H9 (cell line): Measurements from ENCODE around the gene ANKMY1. TPM values are rescaled to one million over a fixed set of nuclear protein-coding genes. Genes with fewer than 3 reads are reported as not detected.

Experiments
- DNase-seq: peaks from one replicate; pipeline ENCODE4 v3.0.0-alpha.2; 2017
- H2AFZ ChIP-seq: one replicate; pipeline ENCODE4 v1.6.1; 2013; ENCODE audit warnings: mild to moderate bottlenecking, low read length, control low read depth, moderate library complexity
- H2AK5ac ChIP-seq: 2 replicates; pipeline ENCODE4 v1.6.1; 2013; ENCODE audit warnings: low read length, control low read depth, mixed read lengths; ENCODE audit not compliant: insufficient read length
- H2BK120ac ChIP-seq: one replicate; pipeline ENCODE4 v1.6.1; 2013; ENCODE audit warnings: low read depth, mild to moderate bottlenecking, low read length, control low read depth, inconsistent platforms; ENCODE audit not compliant: poor library complexity, severe bottlenecking
- H2BK12ac ChIP-seq: 2 replicates; pipeline ENCODE4 v1.6.1; 2013; ENCODE audit warnings: low read length, control low read depth, mixed read lengths, low read depth; ENCODE audit not compliant: insufficient read length
- H2BK15ac ChIP-seq: 2 replicates; pipeline ENCODE4 v1.6.1; 2013; ENCODE audit warnings: low read depth, low read length, control low read depth
- H2BK20ac ChIP-seq: one replicate; pipeline ENCODE4 v1.6.1; 2013; ENCODE audit warnings: low read depth, mild to moderate bottlenecking, low read length, control low read depth, inconsistent platforms; ENCODE audit not compliant: poor library complexity, severe bottlenecking
- H2BK5ac ChIP-seq: 2 replicates; pipeline ENCODE4 v1.6.1; 2013; ENCODE audit warnings: low read length, control low read depth, mixed read lengths; ENCODE audit not compliant: insufficient read length
- H3K14ac ChIP-seq: 2 replicates; pipeline ENCODE4 v1.6.1; 2013; ENCODE audit warnings: low read length, control low read depth; ENCODE audit not compliant: insufficient read depth
- H3K18ac ChIP-seq: 2 replicates; pipeline ENCODE4 v1.6.1; 2013; ENCODE audit warnings: low read depth, mild to moderate bottlenecking, mixed read lengths, low read length, control low read depth; ENCODE audit not compliant: insufficient read length
- H3K23ac ChIP-seq: 2 replicates; pipeline ENCODE4 v1.6.1; 2013; ENCODE audit warnings: low read length, control low read depth, mixed read lengths, low read depth; ENCODE audit not compliant: insufficient read length
- H3K23me2 ChIP-seq: 2 replicates; pipeline ENCODE4 v1.6.1; 2013; ENCODE audit warnings: low read depth, mild to moderate bottlenecking, mixed read lengths, low read length, control low read depth; ENCODE audit not compliant: insufficient read length, poor library complexity, severe bottlenecking
- H3K27ac ChIP-seq: 2 replicates; pipeline ENCODE4 v1.5.1; 2013; ENCODE audit warnings: low read length, control low read depth, mixed read lengths, low read depth; ENCODE audit not compliant: insufficient read length
- H3K27me3 ChIP-seq: 2 replicates; pipeline ENCODE4 v1.6.1; 2013; ENCODE audit warnings: low read length, control low read depth, inconsistent platforms; ENCODE audit not compliant: insufficient read depth
- H3K4ac ChIP-seq: 2 replicates; pipeline ENCODE4 v1.6.1; 2013; ENCODE audit warnings: low read depth, mild to moderate bottlenecking, control low read depth, inconsistent platforms, low read length, moderate library complexity
- H3K4me1 ChIP-seq: 2 replicates; pipeline ENCODE4 v1.6.1; 2013; ENCODE audit warnings: low read length, control low read depth, inconsistent platforms; ENCODE audit not compliant: insufficient read depth
- H3K4me2 ChIP-seq: 2 replicates; pipeline ENCODE4 v1.6.1; 2013; ENCODE audit warnings: low read length, control low read depth, mixed read lengths; ENCODE audit not compliant: insufficient read length, insufficient read depth
- H3K56ac ChIP-seq: 2 replicates; pipeline ENCODE4 v1.6.1; 2013; ENCODE audit warnings: low read depth, mild to moderate bottlenecking, mixed read lengths, low read length, control low read depth; ENCODE audit not compliant: insufficient read length
- H3K79me1 ChIP-seq: 2 replicates; pipeline ENCODE4 v1.6.1; 2013; ENCODE audit warnings: low read depth, mild to moderate bottlenecking, moderate library complexity, low read length, control low read depth, inconsistent platforms; ENCODE audit not compliant: insufficient read depth, poor library complexity, severe bottlenecking
- H3K79me2 ChIP-seq: 2 replicates; pipeline ENCODE4 v1.6.1; 2013; ENCODE audit warnings: low read length, control low read depth, inconsistent platforms; ENCODE audit not compliant: insufficient read depth
- H3K9ac ChIP-seq: 2 replicates; pipeline ENCODE4 v1.6.1; 2013; ENCODE audit warnings: low read length, control low read depth, mixed read lengths; ENCODE audit not compliant: insufficient read length; ENCODE audit errors: extremely low read depth
- H3K9me3 ChIP-seq: one replicate; pipeline ENCODE4 v1.6.1; 2013; ENCODE audit warnings: low read depth, low read length, inconsistent platforms; ENCODE audit not compliant: control insufficient read depth
- H3T11ph ChIP-seq: one replicate; pipeline ENCODE4 v1.6.1; 2013; ENCODE audit warnings: mild to moderate bottlenecking, low read length, control low read depth, inconsistent platforms
- H4K20me1 ChIP-seq: one replicate; pipeline ENCODE4 v1.6.1; 2013; ENCODE audit not compliant: control insufficient read depth, insufficient read length, insufficient read depth
- H4K5ac ChIP-seq: 2 replicates; pipeline ENCODE4 v1.6.1; 2013; ENCODE audit warnings: low read depth, mild to moderate bottlenecking, mixed read lengths, low read length, control low read depth; ENCODE audit not compliant: insufficient read length
- H4K8ac ChIP-seq: replicated peaks from 2 replicates; pipeline ENCODE4 v1.6.1; 2013; ENCODE audit warnings: low read length, control low read depth, mixed read lengths, low read depth; ENCODE audit not compliant: insufficient read length
- H4K91ac ChIP-seq: 2 replicates; pipeline ENCODE4 v1.6.1; 2013; ENCODE audit warnings: low read depth, mild to moderate bottlenecking, moderate library complexity, mixed read lengths, low read length, control low read depth; ENCODE audit not compliant: insufficient read length
- H3K27ac Mint-ChIP-seq, 3 experiments: 2 replicates in 2 of 3; 3 replicates in 1 of 3; pipeline ENCODE4 v1.8.0; 2020 to 2021; ENCODE audit warnings: mixed read lengths in 3 of 3, mild to moderate bottlenecking in 1 of 3, moderate library complexity in 1 of 3
- H3K27me3 Mint-ChIP-seq: 2 replicates; pipeline ENCODE4 v1.8.0; 2021; ENCODE audit warnings: low read depth, mild to moderate bottlenecking, moderate library complexity, mixed read lengths
- H3K36me3 Mint-ChIP-seq, 3 experiments: 2 replicates in 2 of 3; 3 replicates in 1 of 3; pipeline ENCODE4 v1.8.0; 2020 to 2021; ENCODE audit warnings: low read depth in 3 of 3, mixed read lengths in 3 of 3; ENCODE audit not compliant: insufficient read depth in 1 of 3
- H3K4me1 Mint-ChIP-seq, 2 experiments: 2 replicates each; pipeline ENCODE4 v1.8.0; 2020; ENCODE audit warnings: mixed read lengths in 2 of 2
- H3K4me3 Mint-ChIP-seq, 2 experiments: 2 replicates in 1 of 2; 3 replicates in 1 of 2; pipeline ENCODE4 v1.8.0; 2020 to 2021; ENCODE audit warnings: mild to moderate bottlenecking in 2 of 2, mixed read lengths in 2 of 2, moderate library complexity in 1 of 2
- H3K9me3 Mint-ChIP-seq, 2 experiments: 2 replicates in 1 of 2; 3 replicates in 1 of 2; pipeline ENCODE4 v1.8.0; 2020; ENCODE audit warnings: mild to moderate bottlenecking in 2 of 2, mixed read lengths in 2 of 2, moderate library complexity in 1 of 2
- WGBS: extraction: QIAGEN DNeasy Blood & Tissue Kit; methylation state at CpG from one replicate; pipeline ENCODE4 v1.1.7; 2013; ENCODE audit warnings: missing lambda C conversion rate, low lambda C conversion rate, mixed read lengths; ENCODE audit not compliant: insufficient read length; ENCODE audit errors: extremely low coverage; 5-methylcytosine and 5-hydroxymethylcytosine counted together
- total RNA-seq: library from RNA; stranded (reverse); gene quantifications from 2 replicates; pipeline ENCODE4 v1.2.1, GENCODE V29; 2021
- TF ChIP-seq, protein P1 (sequence below): fragments of 200-600 bp; sonication (generic); conservative IDR thresholded peaks from 3 replicates; pipeline ENCODE4 v1.8.0; 2021; ENCODE audit warnings: antibody characterized with exemption, mild to moderate bottlenecking

Gene ANKMY1
- total RNA-seq, 1 experiment from 2014 or later, result 13.7 TPM

DNA sequence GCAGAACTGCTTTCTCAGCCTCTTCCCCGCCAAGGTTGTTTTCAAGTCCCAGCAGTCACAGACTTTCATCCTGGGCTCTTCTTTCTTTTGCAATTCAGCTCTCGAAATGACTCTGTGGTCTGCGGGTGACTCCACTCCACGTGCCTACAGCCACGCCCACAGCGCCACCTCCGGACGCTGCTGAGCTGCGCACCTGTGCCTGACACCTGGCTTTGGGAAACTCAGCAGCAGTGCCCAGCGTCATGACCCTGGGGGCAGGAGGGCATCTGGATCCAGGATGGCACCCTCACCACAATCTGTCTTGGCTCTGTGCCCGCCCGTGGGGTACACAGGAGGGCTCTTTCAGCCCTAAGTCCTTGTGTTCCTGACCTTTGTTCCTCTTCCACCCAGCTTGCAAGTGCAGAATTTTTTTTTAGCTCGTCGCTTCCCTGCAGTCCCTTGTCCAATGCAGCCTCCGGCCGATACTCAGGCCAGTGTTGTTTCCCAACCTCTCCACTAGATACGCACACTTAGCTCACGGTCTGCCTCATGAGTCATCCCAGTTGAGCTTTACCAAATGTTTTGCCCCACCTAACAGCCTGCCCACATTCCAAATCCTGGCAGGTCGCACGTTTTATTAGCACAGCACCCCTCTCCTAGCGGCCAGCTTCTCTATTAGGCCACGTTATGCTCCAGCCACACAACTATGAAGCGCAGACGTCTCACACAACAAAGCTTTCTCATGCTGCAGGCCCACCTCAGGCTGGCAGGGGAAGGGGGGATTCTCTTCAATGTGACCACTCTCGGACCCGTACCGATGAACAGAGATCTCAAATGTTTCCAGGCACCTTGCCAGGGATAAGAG lies 22.2 kb upstream of the ANKMY1 start:
- WGBS, result no CpG with 5 or more reads among the region's 27 CpGs

More for the DNA sequence above, 22.2 kb upstream of the ANKMY1 start:
- peaks cover 15 to 24% of the 10 kb centered on the region in 2 experiments for H3K4me1 Mint-ChIP-seq
- H3K27ac Mint-ChIP-seq, result peak overlapping the region in 1 of 3 experiments; percentile 28; a peak in 2 of 7 replicates
- no peak overlapping the region for H4K91ac ChIP-seq
- no peak overlapping the region for H3K9ac ChIP-seq
- H2AFZ ChIP-seq, result no peak overlapping the region
- no peak overlapping the region for H2BK12ac ChIP-seq
- H4K20me1 ChIP-seq, result no peaks in the 10 kb centered on the region
- no peak overlapping the region for H3K56ac ChIP-seq
- no peaks in the 10 kb centered on the region for H3K23me2 ChIP-seq
- H2BK120ac ChIP-seq, result no peak overlapping the region
- H3K79me1 ChIP-seq, result no peaks in the 10 kb centered on the region
- H4K8ac ChIP-seq, result no peak overlapping the region
- H3K23ac ChIP-seq, result no peak overlapping the region
- no peak overlapping the region for H3K14ac ChIP-seq
- no peaks in the 10 kb centered on the region for H3K9me3 Mint-ChIP-seq
- no peaks in the 10 kb centered on the region for H3K27me3 Mint-ChIP-seq
- no peak overlapping the region for H3T11ph ChIP-seq
- H2BK20ac ChIP-seq, result no peak overlapping the region
- peaks cover 0 to 2% (median 0%) of the 10 kb centered on the region in 3 experiments; a peak in 4 of 7 replicates for H3K36me3 Mint-ChIP-seq
- H3K4me2 ChIP-seq, result no peak overlapping the region
- no peaks in the 10 kb centered on the region for H3K27me3 ChIP-seq
- no peak overlapping the region for H2BK15ac ChIP-seq
- H3K27ac ChIP-seq, result no peak overlapping the region
- peaks cover 2% of the 10 kb centered on the region; the same call in 1 of the 2 replicates for H3K79me2 ChIP-seq
- H3K4ac ChIP-seq, result no peak overlapping the region
- H4K5ac ChIP-seq, result no peak overlapping the region
- no peak overlapping the region for H2AK5ac ChIP-seq
- H3K9me3 ChIP-seq, result no peaks in the 10 kb centered on the region
- peak; percentile 77 for DNase-seq
- H3K4me3 Mint-ChIP-seq, result no peak overlapping the region
- peaks cover 3% of the 10 kb centered on the region for H3K4me1 ChIP-seq
- TF ChIP-seq, protein P1, sequence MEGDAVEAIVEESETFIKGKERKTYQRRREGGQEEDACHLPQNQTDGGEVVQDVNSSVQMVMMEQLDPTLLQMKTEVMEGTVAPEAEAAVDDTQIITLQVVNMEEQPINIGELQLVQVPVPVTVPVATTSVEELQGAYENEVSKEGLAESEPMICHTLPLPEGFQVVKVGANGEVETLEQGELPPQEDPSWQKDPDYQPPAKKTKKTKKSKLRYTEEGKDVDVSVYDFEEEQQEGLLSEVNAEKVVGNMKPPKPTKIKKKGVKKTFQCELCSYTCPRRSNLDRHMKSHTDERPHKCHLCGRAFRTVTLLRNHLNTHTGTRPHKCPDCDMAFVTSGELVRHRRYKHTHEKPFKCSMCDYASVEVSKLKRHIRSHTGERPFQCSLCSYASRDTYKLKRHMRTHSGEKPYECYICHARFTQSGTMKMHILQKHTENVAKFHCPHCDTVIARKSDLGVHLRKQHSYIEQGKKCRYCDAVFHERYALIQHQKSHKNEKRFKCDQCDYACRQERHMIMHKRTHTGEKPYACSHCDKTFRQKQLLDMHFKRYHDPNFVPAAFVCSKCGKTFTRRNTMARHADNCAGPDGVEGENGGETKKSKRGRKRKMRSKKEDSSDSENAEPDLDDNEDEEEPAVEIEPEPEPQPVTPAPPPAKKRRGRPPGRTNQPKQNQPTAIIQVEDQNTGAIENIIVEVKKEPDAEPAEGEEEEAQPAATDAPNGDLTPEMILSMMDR, result peak; percentile 70
- no peak overlapping the region for H3K18ac ChIP-seq
- no peak overlapping the region for H2BK5ac ChIP-seq
